IMR-90 (cell line): ENCODE measurements around the gene ISCA1. TPM values are rescaled to one million over a fixed set of nuclear protein-coding genes. Genes with fewer than 3 reads are reported as not detected.
A peak's percentile ranks its signal among the peaks of the same experiment; 100 is the strongest.

ENCODE experiments used
- ATAC-seq: fragments of 200-7000 bp; cut with Tn5 transposase; 2 replicates; pipeline ENCODE4 v1.9.1; 2020; ENCODE audit warnings: low read depth, mild to moderate bottlenecking, moderate library complexity
- BruUV-seq: library from RNA; stranded (reverse); fragments of 400-500 nt; replicated peaks from 2 replicates; lab custom pipeline; 2021; lab: Mats Ljungman, UMichigan
- CTCF ChIA-PET: fragments of 300-600 bp; formaldehyde crosslinking; extraction: SDS; loops from one replicate; lab custom pipeline; 2021; ENCODE audit warnings: antibody characterized with exemption; lab: Yijun Ruan, JAX
- POLR2A ChIA-PET: fragments of 300-600 bp; sonication (Branson Sonifier 250); formaldehyde crosslinking; loops from one replicate; lab custom pipeline; 2022; ENCODE audit warnings: antibody characterized with exemption; ENCODE audit not compliant: unreplicated experiment; lab: Charles Lee
- DNase-seq: peaks from one replicate; pipeline ENCODE4 v3.0.0; 2013
- H2AFZ ChIP-seq: replicated peaks from 2 replicates; pipeline ENCODE3; 2013; ENCODE audit warnings: low read length, mild to moderate bottlenecking; ENCODE audit not compliant: poor library complexity
- H2AK5ac ChIP-seq: 2 replicates; pipeline ENCODE4 v1.6.1; 2013; ENCODE audit warnings: low read depth, low read length, inconsistent platforms
- H2AK9ac ChIP-seq: replicated peaks from 2 replicates; pipeline ENCODE3; 2013; ENCODE audit warnings: mild to moderate bottlenecking, low read depth, low read length, moderate library complexity; ENCODE audit not compliant: poor library complexity
- H2BK120ac ChIP-seq: 2 replicates; pipeline ENCODE4 v1.6.1; 2013; ENCODE audit warnings: low read depth, low read length, inconsistent platforms
- H2BK15ac ChIP-seq: 3 replicates; pipeline ENCODE4 v1.6.1; 2013; ENCODE audit warnings: low read depth, low read length, inconsistent platforms
- H2BK20ac ChIP-seq: 2 replicates; pipeline ENCODE4 v1.6.1; 2013; ENCODE audit warnings: low read depth, mild to moderate bottlenecking, inconsistent platforms, low read length, moderate library complexity
- H2BK5ac ChIP-seq: 2 replicates; pipeline ENCODE4 v1.6.1; 2013; ENCODE audit warnings: mild to moderate bottlenecking, low read depth, low read length, inconsistent platforms; ENCODE audit not compliant: poor library complexity, severe bottlenecking
- H3K14ac ChIP-seq: replicated peaks from 2 replicates; pipeline ENCODE4 v1.6.1; 2013; ENCODE audit warnings: low read depth, low read length, inconsistent platforms
- H3K18ac ChIP-seq: 2 replicates; pipeline ENCODE4 v1.6.1; 2013; ENCODE audit warnings: low read depth, low read length, control low read depth
- H3K23ac ChIP-seq: 2 replicates; pipeline ENCODE4 v1.6.1; 2013; ENCODE audit warnings: low read depth, low read length, inconsistent platforms
- H3K27ac ChIP-seq: 2 replicates; pipeline ENCODE4 v1.5.1; 2013; ENCODE audit warnings: mild to moderate bottlenecking, control low read depth, low read length; ENCODE audit not compliant: insufficient read depth
- H3K27me3 ChIP-seq: 2 replicates; pipeline ENCODE4 v1.6.1; 2013; ENCODE audit warnings: low read length; ENCODE audit not compliant: control insufficient read depth, insufficient read depth
- H3K36me3 ChIP-seq: 2 replicates; pipeline ENCODE4 v1.6.1; 2013; ENCODE audit warnings: low read length, mixed read lengths; ENCODE audit not compliant: control insufficient read depth, insufficient read depth
- H3K4ac ChIP-seq: 2 replicates; pipeline ENCODE4 v1.6.1; 2013; ENCODE audit warnings: low read depth, low read length, inconsistent platforms
- H3K4me1 ChIP-seq: 2 replicates; pipeline ENCODE4 v1.6.1; 2013; ENCODE audit warnings: low read length, mixed read lengths; ENCODE audit not compliant: control insufficient read depth, insufficient read depth
- H3K4me2 ChIP-seq: 2 replicates; pipeline ENCODE4 v1.6.1; 2013; ENCODE audit warnings: low read depth, mild to moderate bottlenecking, control low read depth, low read length, moderate library complexity
- H3K4me3 ChIP-seq: 2 replicates; pipeline ENCODE4 v1.5.1; 2013; ENCODE audit warnings: low read depth, mild to moderate bottlenecking, control low read depth, low read length, moderate library complexity; ENCODE audit not compliant: insufficient read depth
- H3K56ac ChIP-seq: 2 replicates; pipeline ENCODE4 v1.6.1; 2013; ENCODE audit warnings: low read length, inconsistent platforms; ENCODE audit not compliant: insufficient read depth; ENCODE audit errors: extremely low read depth
- H3K79me1 ChIP-seq, 2 experiments: 2 replicates each; pipeline ENCODE4 v1.6.1; 2013; ENCODE audit warnings: low read length in 2 of 2, inconsistent platforms in 1 of 2, low read depth in 1 of 2
- H3K9ac ChIP-seq: 2 replicates; pipeline ENCODE4 v1.6.1; 2013; ENCODE audit warnings: low read depth, low read length, control low read depth
- H3K9me1 ChIP-seq: 2 replicates; pipeline ENCODE4 v1.6.1; 2013; ENCODE audit warnings: low read length, inconsistent platforms; ENCODE audit not compliant: insufficient read depth
- H3K9me3 ChIP-seq: 2 replicates; pipeline ENCODE4 v1.6.1; 2013; ENCODE audit warnings: low read length; ENCODE audit not compliant: control insufficient read depth, insufficient read depth
- H4K20me1 ChIP-seq: 2 replicates; pipeline ENCODE4 v1.6.1; 2013; ENCODE audit warnings: low read length, inconsistent platforms; ENCODE audit not compliant: insufficient read depth
- H4K5ac ChIP-seq: 2 replicates; pipeline ENCODE4 v1.6.1; 2013; ENCODE audit warnings: mild to moderate bottlenecking, low read depth, low read length, control low read depth
- H4K8ac ChIP-seq, 2 experiments: 2 replicates each; pipeline ENCODE4 v1.6.1; 2013; ENCODE audit warnings: low read depth in 2 of 2, low read length in 2 of 2, control low read depth in 1 of 2, inconsistent platforms in 1 of 2
- H4K91ac ChIP-seq: 2 replicates; pipeline ENCODE4 v1.6.1; 2013; ENCODE audit warnings: low read depth, low read length, inconsistent platforms; ENCODE audit not compliant: insufficient read depth
- FOS ChIP-seq: fragments of 150-350 bp; IDR thresholded peaks from 2 replicates; pipeline ENCODE4 v1.6.1; 2016; ENCODE audit warnings: low read depth, low read length
- POLR2A ChIP-seq: IDR thresholded peaks from 2 replicates; pipeline ENCODE4 v1.6.1; 2012; ENCODE audit warnings: mild to moderate bottlenecking, low read depth, low read length
- WGBS, 2 experiments: methylation state at CpG; one replicate each; pipeline versions ENCODE4 v1.1.5 to v1.1.7; 2013; ENCODE audit warnings: missing lambda C conversion rate in 2 of 2; ENCODE audit not compliant: insufficient read length in 1 of 2; ENCODE audit errors: extremely low coverage in 2 of 2; 5-methylcytosine and 5-hydroxymethylcytosine counted together
- dilution Hi-C: fragments of 300-500 bp; cut with HindIII; formaldehyde crosslinking; loops from one replicate; pipeline ENCODE4 v1.14.3; 2018; ENCODE audit warnings: low sequenced_read_pairs; ENCODE audit not compliant: unreplicated experiment
- in situ Hi-C: fragments of 300-500 bp; cut with MboI; formaldehyde crosslinking; loops from 3 replicates; pipeline ENCODE4 v1.14.3; 2019; ENCODE audit warnings: low sequenced_read_pairs, inconsistent platforms, mixed read lengths
- intact Hi-C: fragments of 100-400 bp; cut with micrococcal nuclease; formaldehyde crosslinking; loops from 2 replicates; pipeline ENCODE4 v1.10.0; 2022
- polyA plus RNA-seq, 3 experiments: library from polyadenylated mRNA; depleted of rRNA; stranded (reverse); fragments of >200 nt; gene quantifications; 2 replicates each; pipeline ENCODE4 v1.2.3, GENCODE V29; 2012; ENCODE audit warnings: low replicate concordance in 1 of 3
- total RNA-seq: library from RNA; depleted of rRNA; stranded (reverse); fragments of >200 nt; gene quantifications from 2 replicates; pipeline ENCODE4 v1.2.3, GENCODE V29; 2012

The ISCA1 gene
- total and polyA plus RNA-seq, 2 of the 4 experiments (the other 2 are of a cell fraction): 14.7 to 15.1 TPM

DNA sequence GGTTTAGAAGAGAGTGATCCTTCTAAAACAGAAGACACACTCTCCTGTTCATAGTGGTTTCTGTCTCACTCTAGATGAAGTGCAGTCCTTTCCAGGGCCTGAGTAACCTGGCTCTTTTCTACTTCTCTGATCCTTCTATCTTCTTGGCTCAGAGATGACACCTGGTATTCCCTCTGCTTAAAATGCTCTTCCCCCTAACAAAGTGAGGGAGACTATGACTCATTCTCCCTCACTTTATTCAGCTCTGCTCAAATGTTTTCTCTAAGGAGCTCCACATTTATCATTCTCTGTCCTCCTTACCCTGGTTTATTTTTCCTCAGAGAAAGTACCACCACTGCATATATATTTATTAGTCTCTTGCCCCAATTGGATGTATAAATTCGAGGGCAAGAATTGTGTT, 47.3 kb upstream of the ISCA1 start:
- Histone ChIP-seq H3K14ac (no peak overlapping the region), H3K4me2 (no peak overlapping the region), H2BK5ac (no peak overlapping the region), H3K79me1 (peaks cover 8 to 13% of the 10 kb centered on the region in 2 experiments; a peak in 3 of 4 replicates), H3K4me3 (no peak overlapping the region), H3K9me3 (no peaks in the 10 kb centered on the region), H3K9me1 (no peaks in the 10 kb centered on the region), H2AFZ (no peak overlapping the region), H3K27me3 (no peaks in the 10 kb centered on the region), H3K56ac (no peak overlapping the region), H2AK5ac (no peak overlapping the region), H4K5ac (no peak overlapping the region), H3K18ac (no peak overlapping the region), H2BK15ac (no peak overlapping the region), H3K4ac (no peak overlapping the region), H3K27ac (no peak overlapping the region), H3K36me3 (peaks cover 27% of the 10 kb centered on the region), H3K23ac (no peak overlapping the region), H3K9ac (no peak overlapping the region), H2BK120ac (no peak overlapping the region), H3K4me1 (peaks cover 8% of the 10 kb centered on the region), H2BK20ac (no peak overlapping the region), H4K8ac (no peak overlapping the region), H4K20me1 (no peaks in the 10 kb centered on the region), H4K91ac (no peak overlapping the region), H2AK9ac (no peak overlapping the region)
- peak; percentile 56; the same call in 1 of the 2 replicates for ATAC-seq
- in situ Hi-C loops (no loop called here), intact Hi-C loops (no loop called here), dilution Hi-C loops (no loop called here)
- POLR2A ChIA-PET: no interaction called here
- TF ChIP-seq POLR2A (no peak), FOS (peak; percentile 34; the same call in 1 of the 2 replicates)
- no TSS peak for BruUV-seq
- WGBS, 2 experiments: no CpG with 5 or more reads among the region's 1 CpG
- CTCF ChIA-PET: no interaction called here
- DNase-seq: peak; percentile 45
